ENCODE measurements around the gene WDFY4. TPM values are rescaled to one million over a fixed set of nuclear protein-coding genes. Genes with fewer than 3 reads are reported as not detected.

The WDFY4 gene
- total RNA-seq, 8 experiments from 2014 or later = 0.05 to 2.0 (median 0.13) TPM; not detected in 1

GRCh38 chr10:48683868-48684267 lies 805 bp upstream of the WDFY4 start:
- 50 to 100% (median 73%) methylated on average over 1 to 5 of the region's 5 CpGs for WGBS, 10 experiments
- in situ Hi-C loops (cut with MboI; ENCODE audit: low pct_unique_long_range_greater_than_20kb in 2 of 9, low sequenced_read_pairs in 9 of 9, unreplicated experiment in 9 of 9) = no loop called here

GRCh38 chr10:48684463-48684791 lies 246 bp upstream of the WDFY4 start:
- Histone ChIP-seq H3K4me1 (replicated peaks in 1 of 2) (no peaks in the 10 kb centered on the region), H3K4me3 (no peak overlapping the region), H3K27ac (no peak overlapping the region)
- ATAC-seq (replicated peaks in 6 of 8) = no peak
- in situ Hi-C loops (cut with MboI; ENCODE audit: low pct_unique_long_range_greater_than_20kb in 2 of 9, low sequenced_read_pairs in 9 of 9, unreplicated experiment in 9 of 9) = no loop called here
- WGBS, 10 experiments = 87 to 90% methylated on average over 2 to 3 of the region's 6 CpGs; no CpG with 5 or more reads in 8 of the 10 experiments

More at GRCh38 chr10:48683868-48684267, 805 bp upstream of the WDFY4 start:
- Histone ChIP-seq H3K27ac (no peak overlapping the region), H3K4me3 (no peak overlapping the region), H3K4me1 (replicated peaks in 1 of 2) (no peaks in the 10 kb centered on the region)
- ATAC-seq (replicated peaks in 6 of 8) = no peak

GRCh38 chr10:48685731-48686130 lies 1.1 kb downstream of the WDFY4 start:
- Histone ChIP-seq H3K4me1 (replicated peaks in 1 of 2) (no peaks in the 10 kb centered on the region), H3K27ac (no peak overlapping the region), H3K4me3 (no peak overlapping the region)
- no peak for ATAC-seq (replicated peaks in 6 of 8)
- 93 to 96% methylated on average over 3 to 4 of the region's 6 CpGs; no CpG with 5 or more reads in 8 of the 10 experiments for WGBS, 10 experiments
- in situ Hi-C loops (cut with MboI; ENCODE audit: low pct_unique_long_range_greater_than_20kb in 2 of 9, low sequenced_read_pairs in 9 of 9, unreplicated experiment in 9 of 9) = no loop called here

- 29 to 100% (median 65%) methylated on average over 1 to 7 of the region's 12 CpGs; no CpG with 5 or more reads in 2 of the 10 experiments for WGBS, 10 experiments
- in situ Hi-C loops (cut with MboI; ENCODE audit: low pct_unique_long_range_greater_than_20kb in 2 of 9, low sequenced_read_pairs in 9 of 9, unreplicated experiment in 9 of 9) = no loop called here
- no peaks in the 10 kb centered on the region for H3K4me1 ChIP-seq (replicated peaks in 1 of 2)
- no peak overlapping the region for H3K4me3 ChIP-seq
- H3K27ac ChIP-seq = no peak overlapping the region
- no peak for ATAC-seq (replicated peaks in 6 of 8)
Observed at GRCh38 chr10:48690791-48691660, 6.4 kb downstream of the WDFY4 start.

- peak in 2 of 8 experiments; percentile 18 to 44 for ATAC-seq (replicated peaks in 6 of 8)
- 37 to 83% (median 59%) methylated on average over 1 to 6 of the region's 8 CpGs; no CpG with 5 or more reads in 2 of the 10 experiments for WGBS, 10 experiments
- in situ Hi-C loops (cut with MboI; ENCODE audit: low pct_unique_long_range_greater_than_20kb in 2 of 9, low sequenced_read_pairs in 9 of 9, unreplicated experiment in 9 of 9) = no loop called here
- H3K27ac ChIP-seq = no peak overlapping the region
- no peaks in the 10 kb centered on the region for H3K4me1 ChIP-seq (replicated peaks in 1 of 2)
- no peak overlapping the region for H3K4me3 ChIP-seq
Observed at GRCh38 chr10:48691812-48692528, 7.3 kb downstream of the WDFY4 start.

- no peaks in the 10 kb centered on the region for H3K4me1 ChIP-seq (replicated peaks in 1 of 2)
- no peak overlapping the region for H3K27ac ChIP-seq
- in situ Hi-C loops (cut with MboI; ENCODE audit: low pct_unique_long_range_greater_than_20kb in 2 of 9, low sequenced_read_pairs in 9 of 9, unreplicated experiment in 9 of 9) = no loop called here
- 54 to 100% (median 75%) methylated on average over 1 to 4 of the region's 4 CpGs; no CpG with 5 or more reads in 3 of the 10 experiments for WGBS, 10 experiments
- no peak for ATAC-seq (replicated peaks in 6 of 8)
- no peak overlapping the region for H3K4me3 ChIP-seq
Observed at GRCh38 chr10:48692748-48693147, 8.1 kb downstream of the WDFY4 start.

- no peak for ATAC-seq (replicated peaks in 6 of 8)
- 33 to 72% methylated on average over 3 to 4 of the region's 4 CpGs; no CpG with 5 or more reads in 8 of the 10 experiments for WGBS, 10 experiments
- H3K4me3 ChIP-seq = no peak overlapping the region
- in situ Hi-C loops (cut with MboI; ENCODE audit: low pct_unique_long_range_greater_than_20kb in 2 of 9, low sequenced_read_pairs in 9 of 9, unreplicated experiment in 9 of 9) = no loop called here
- no peaks in the 10 kb centered on the region for H3K4me1 ChIP-seq (replicated peaks in 1 of 2)
- no peak overlapping the region for H3K27ac ChIP-seq
Observed at GRCh38 chr10:48693206-48693605, 8.5 kb downstream of the WDFY4 start.

- 93 to 100% (median 100%) methylated on average over 1 to 5 of the region's 7 CpGs; no CpG with 5 or more reads in 6 of the 10 experiments for WGBS, 10 experiments
- no peak for ATAC-seq (replicated peaks in 6 of 8)
- no peak overlapping the region for H3K4me3 ChIP-seq
- H3K4me1 ChIP-seq (replicated peaks in 1 of 2) = no peaks in the 10 kb centered on the region
- no peak overlapping the region for H3K27ac ChIP-seq
- in situ Hi-C loops (cut with MboI; ENCODE audit: low pct_unique_long_range_greater_than_20kb in 2 of 9, low sequenced_read_pairs in 9 of 9, unreplicated experiment in 9 of 9) = no loop called here
Observed at GRCh38 chr10:48694371-48695030, 9.8 kb downstream of the WDFY4 start.

GRCh38 chr10:48695636-48696534 lies 11.2 kb downstream of the WDFY4 start:
- H3K27ac ChIP-seq = no peak overlapping the region
- in situ Hi-C loops (cut with MboI; ENCODE audit: low pct_unique_long_range_greater_than_20kb in 2 of 9, low sequenced_read_pairs in 9 of 9, unreplicated experiment in 9 of 9) = no loop called here
- H3K4me1 ChIP-seq (replicated peaks in 1 of 2) = no peaks in the 10 kb centered on the region
- no peak for ATAC-seq (replicated peaks in 6 of 8)
- WGBS, 10 experiments = 17 to 91% (median 71%) methylated on average over 1 to 10 of the region's 13 CpGs; no CpG with 5 or more reads in 4 of the 10 experiments
- no peak overlapping the region for H3K4me3 ChIP-seq

GRCh38 chr10:48696535-48696873 lies 11.8 kb downstream of the WDFY4 start:
- no peak for ATAC-seq (replicated peaks in 6 of 8)
- WGBS, 10 experiments = 0 to 100% (median 60%) methylated on average over 1 to 2 of the region's 4 CpGs; no CpG with 5 or more reads in 5 of the 10 experiments
- in situ Hi-C loops (cut with MboI; ENCODE audit: low pct_unique_long_range_greater_than_20kb in 2 of 9, low sequenced_read_pairs in 9 of 9, unreplicated experiment in 9 of 9) = no loop called here

GRCh38 chr10:48697091-48697490 lies 12.4 kb downstream of the WDFY4 start:
- in situ Hi-C loops (cut with MboI; ENCODE audit: low pct_unique_long_range_greater_than_20kb in 2 of 9, low sequenced_read_pairs in 9 of 9, unreplicated experiment in 9 of 9) = no loop called here
- Histone ChIP-seq H3K4me3 (no peak overlapping the region), H3K27ac (no peak overlapping the region), H3K4me1 (replicated peaks in 1 of 2) (no peaks in the 10 kb centered on the region)
- 40% methylated on average over 1 of the region's 5 CpGs; no CpG with 5 or more reads in 9 of the 10 experiments for WGBS, 10 experiments
- ATAC-seq (replicated peaks in 6 of 8) = no peak

More at GRCh38 chr10:48696535-48696873, 11.8 kb downstream of the WDFY4 start:
- H3K27ac ChIP-seq = no peak overlapping the region
- no peaks in the 10 kb centered on the region for H3K4me1 ChIP-seq (replicated peaks in 1 of 2)
- H3K4me3 ChIP-seq = no peak overlapping the region
